PC-9 (cell line): ENCODE data around the gene PRRC2B. TPM values are rescaled to one million over a fixed set of nuclear protein-coding genes. Genes with fewer than 3 reads are reported as not detected.
"Not testable (repeated sequence)": the region's sequence is repeated elsewhere in the genome, so short reads cannot be mapped to it uniquely, and the experiment has no call there.

ENCODE experiments used
- BruUV-seq: library from RNA; stranded (reverse); fragments of 400-500 nt; replicated peaks from 2 replicates; lab custom pipeline; 2021; lab: Mats Ljungman, UMichigan
- CTCF ChIA-PET: fragments of 300-600 bp; sonication (Branson Sonifier 250); formaldehyde crosslinking; loops from one replicate; lab custom pipeline; 2022; ENCODE audit warnings: antibody characterized with exemption; lab: Charles Lee
- POLR2A ChIA-PET: fragments of 300-600 bp; sonication (Branson Sonifier 250); formaldehyde crosslinking; loops from one replicate; lab custom pipeline; 2022; ENCODE audit warnings: antibody characterized with exemption; ENCODE audit not compliant: unreplicated experiment; lab: Charles Lee
- DNase-seq, 2 experiments: peaks; one replicate each; pipeline versions ENCODE4 v3.0.0 to v3.0.0-alpha.2; 2015 to 2022; ENCODE audit warnings: mixed read lengths in 1 of 2
- H2AFZ ChIP-seq: fragments of 200-600 bp; sonication (generic); 2 replicates; pipeline ENCODE4 v1.8.1; 2017; ENCODE audit warnings: antibody characterized with exemption
- H3F3A ChIP-seq: fragments of 200-600 bp; sonication (generic); 2 replicates; pipeline ENCODE4 v1.8.1; 2017; ENCODE audit warnings: antibody characterized with exemption, mild to moderate bottlenecking, low read depth; ENCODE audit not compliant: insufficient read depth
- H3K27ac ChIP-seq: fragments of 200-600 bp; sonication (generic); 2 replicates; pipeline ENCODE4 v1.6.1; 2016; ENCODE audit warnings: mixed run types
- H3K27me3 ChIP-seq: fragments of 200-600 bp; sonication (generic); 2 replicates; pipeline ENCODE4 v1.6.1; 2016; ENCODE audit warnings: low read depth, mixed run types; ENCODE audit not compliant: insufficient read depth
- H3K36me3 ChIP-seq: fragments of 200-600 bp; sonication (generic); 2 replicates; pipeline ENCODE4 v1.6.1; 2016; ENCODE audit warnings: low read depth, mixed run types
- H3K4me1 ChIP-seq: fragments of 200-600 bp; sonication (generic); replicated peaks from 2 replicates; pipeline ENCODE4 v1.6.1; 2016; ENCODE audit warnings: mixed run types; ENCODE audit not compliant: insufficient read depth
- H3K4me2 ChIP-seq: fragments of 200-600 bp; sonication (generic); 2 replicates; pipeline ENCODE4 v1.6.1; 2017; ENCODE audit warnings: mixed run types
- H3K4me3 ChIP-seq: fragments of 200-600 bp; sonication (generic); 2 replicates; pipeline ENCODE4 v1.6.1; 2016; ENCODE audit warnings: mixed run types
- H3K79me2 ChIP-seq: fragments of 200-600 bp; sonication (generic); 2 replicates; pipeline ENCODE4 v1.6.1; 2017; ENCODE audit warnings: low read depth, mixed run types
- H3K9me2 ChIP-seq: fragments of 200-600 bp; sonication (generic); 2 replicates; pipeline ENCODE4 v1.8.1; 2017; ENCODE audit warnings: mild to moderate bottlenecking; ENCODE audit not compliant: insufficient read depth
- H3K9me3 ChIP-seq: fragments of 200-600 bp; sonication (generic); 2 replicates; pipeline ENCODE4 v1.8.1; 2016; ENCODE audit warnings: low read depth; ENCODE audit not compliant: insufficient read depth
- H4K20me1 ChIP-seq: fragments of 200-600 bp; sonication (generic); 2 replicates; pipeline ENCODE4 v1.8.1; 2017; ENCODE audit not compliant: insufficient read depth
- CTCF ChIP-seq: fragments of 200-600 bp; sonication (generic); conservative IDR thresholded peaks from 2 replicates; pipeline ENCODE4 v1.6.1; 2017; ENCODE audit warnings: mixed run types, antibody characterized with exemption, mild to moderate bottlenecking, moderate library complexity
- EZH2 ChIP-seq: fragments of 200-600 bp; sonication (generic); IDR thresholded peaks from 2 replicates; pipeline ENCODE4 v1.8.0; 2017; ENCODE audit warnings: antibody characterized with exemption, low read depth
- intact Hi-C: fragments of 100-400 bp; cut with micrococcal nuclease; formaldehyde crosslinking; loops from one replicate; pipeline ENCODE4 v1.10.0; 2022; ENCODE audit not compliant: unreplicated experiment
- total RNA-seq: library from RNA; stranded (reverse); gene quantifications from 2 replicates; pipeline ENCODE4 v1.2.3, GENCODE V29; 2021

Gene PRRC2B
- total RNA-seq, 1 experiment from 2014 or later = 361 TPM

GRCh38 chr9:131546336-131547084 lies 152.6 kb downstream of the PRRC2B start:
- no peaks in the 10 kb centered on the region for H3K9me2 ChIP-seq
- H3K9me3 ChIP-seq = peaks cover 17% of the 10 kb centered on the region
- peaks cover 64% of the 10 kb centered on the region for H3K27me3 ChIP-seq
- no peak for TF ChIP-seq CTCF
- no peak for TF ChIP-seq EZH2
- H3K4me1 ChIP-seq = peaks cover 21% of the 10 kb centered on the region
- H3K79me2 ChIP-seq = no peaks in the 10 kb centered on the region
- POLR2A ChIA-PET = interaction anchor here (0.8 kb wide), 1 partner anchor 216 kb away, joined by 11 read pairs; no protein-coding TSS in a partner anchor
- CTCF ChIA-PET = interaction anchor here (0.5 to 0.7 kb wide), 4 partner anchors 44 to 1036 kb away, joined by 4 to 7 read pairs (median 4); partner anchors contain the start of gene BARHL1
- no peaks in the 10 kb centered on the region for H3F3A ChIP-seq
- BruUV-seq = no TSS peak
- H3K4me3 ChIP-seq = peak overlapping the region; percentile 40; the same call in 1 of the 2 replicates
- no peaks in the 10 kb centered on the region for H3K36me3 ChIP-seq
- peak; percentile 51 to 69 for DNase-seq
- intact Hi-C loops = no loop called here
- H3K27ac ChIP-seq = no peak overlapping the region
- H3K4me2 ChIP-seq = peak overlapping the region; percentile 72
- no peaks in the 10 kb centered on the region for H4K20me1 ChIP-seq
- no peak overlapping the region for H2AFZ ChIP-seq

GRCh38 chr9:131549186-131549585 lies 155.3 kb downstream of the PRRC2B start:
- not testable (repeated sequence) for BruUV-seq, H3K9me3 ChIP-seq
- H3K27me3 ChIP-seq = peaks cover 67% of the 10 kb centered on the region

More at GRCh38 chr9:131549186-131549585, 155.3 kb downstream of the PRRC2B start:
- H2AFZ ChIP-seq, H3K9me2 ChIP-seq, CTCF ChIA-PET, DNase-seq, H3K4me2 ChIP-seq, H3F3A ChIP-seq, H4K20me1 ChIP-seq, H3K4me3 ChIP-seq, POLR2A ChIA-PET, H3K79me2 ChIP-seq, H3K36me3 ChIP-seq, H3K27ac ChIP-seq, intact Hi-C loops: not testable (repeated sequence)
- peaks cover 21% of the 10 kb centered on the region for H3K4me1 ChIP-seq

Other genes starting within 250 kb of the PRRC2B start
- gene FAM78A, start 117.6 kb upstream of the PRRC2B start, total RNA-seq = 1.3 and 1.6 TPM in 2 replicates
- gene PLPP7, start 104.4 kb upstream of the PRRC2B start, total RNA-seq = not detected in 2 replicates
- 35.3 and 45.8 TPM in 2 replicates for gene POMT1, start 108.8 kb downstream of the PRRC2B start, total RNA-seq
- gene UCK1, start 137.2 kb downstream of the PRRC2B start, total RNA-seq = 31.7 and 33.5 TPM in 2 replicates
- not detected in 2 replicates for gene PRRT1B, start 151.4 kb downstream of the PRRC2B start, total RNA-seq